Measurements from ENCODE around the gene ZNF75A.
A peak's percentile ranks its signal among the peaks of the same experiment; 100 is the strongest.
"Not testable (repeated sequence)": the region's sequence is repeated elsewhere in the genome, so short reads cannot be mapped to it uniquely, and the experiment has no call there.

ZNF75A gene

GRCh38 chr16:3305109-3306068 lies at the start of gene ZNF75A, which contains the start of gene TIGD7:
TSS of gene ZNF75A (plus strand) at chr16:3305497. CDS start at chr16:3308429, 2,932 bp downstream.
TSS of gene TIGD7 (minus strand) at chr16:3305430. CDS start at chr16:3300614, 4,816 bp downstream.
- peak; percentile 83 for DNase-seq

- DNase-seq = peak; percentile 16
These were observed 49.0 kb upstream of the ZNF75A start, which contains the start of gene MEFV for GRCh38 chr16:3256146-3256865. TSS of gene MEFV (minus strand) at chr16:3256633. CDS start at chr16:3256587, 46 bp downstream.

GRCh38 chr16:3256866-3257465 lies 48.3 kb upstream of the ZNF75A start:
- no peak for DNase-seq

GRCh38 chr16:3259836-3260235 lies 45.5 kb upstream of the ZNF75A start:
- no peak for DNase-seq

- no peak for DNase-seq
These were observed 42.8 kb upstream of the ZNF75A start for GRCh38 chr16:3262517-3262916.

- DNase-seq = peak; percentile 96
These were observed 40.9 kb upstream of the ZNF75A start for GRCh38 chr16:3264137-3265036.

- no peak for DNase-seq
These were observed 38.3 kb upstream of the ZNF75A start for GRCh38 chr16:3266873-3267537.

- no peak for DNase-seq
These were observed 37.0 kb upstream of the ZNF75A start for GRCh38 chr16:3268294-3268693.

GRCh38 chr16:3270718-3271117 lies 34.6 kb upstream of the ZNF75A start:
- not testable (repeated sequence) for DNase-seq

GRCh38 chr16:3271281-3271680 lies 34.0 kb upstream of the ZNF75A start:
- DNase-seq = not testable (repeated sequence)

- no peak for DNase-seq
These were observed 30.8 kb upstream of the ZNF75A start for GRCh38 chr16:3274490-3274889.

- DNase-seq = no peak
These were observed 30.4 kb upstream of the ZNF75A start for GRCh38 chr16:3274947-3275346.

GRCh38 chr16:3276679-3277078 lies 28.6 kb upstream of the ZNF75A start:
- no peak for DNase-seq

GRCh38 chr16:3281222-3281820 lies 24.0 kb upstream of the ZNF75A start:
- no peak for DNase-seq

GRCh38 chr16:3282103-3282729 lies 23.1 kb upstream of the ZNF75A start:
- peak; percentile 53 for DNase-seq

- peak; percentile 94 for DNase-seq
These were observed 22.4 kb upstream of the ZNF75A start, which contains the start of gene ZNF263 for GRCh38 chr16:3282730-3283542. TSS of gene ZNF263 (plus strand) at chr16:3283491. CDS start at chr16:3283819, 328 bp downstream.

- DNase-seq = no peak
These were observed 21.5 kb upstream of the ZNF75A start for GRCh38 chr16:3283543-3284447.

- no peak for DNase-seq
These were observed 20.2 kb upstream of the ZNF75A start for GRCh38 chr16:3285131-3285530.
